Stimulated activated CD4-positive, alpha-beta T cell treated with anti-CD3 and anti-CD28 coated beads, Interleukin-1b, Interleukin-23, amount 100 ng/mL, for 4 hours (primary cell): Measurements from ENCODE around the gene DNAJB6.

Experiments used
- DNase-seq, 2 donors: peaks; one replicate each; pipeline ENCODE4 v3.0.0-alpha.2; 2020; ENCODE audit warnings: low read depth in 2 of 2

The DNAJB6 gene

DNA sequence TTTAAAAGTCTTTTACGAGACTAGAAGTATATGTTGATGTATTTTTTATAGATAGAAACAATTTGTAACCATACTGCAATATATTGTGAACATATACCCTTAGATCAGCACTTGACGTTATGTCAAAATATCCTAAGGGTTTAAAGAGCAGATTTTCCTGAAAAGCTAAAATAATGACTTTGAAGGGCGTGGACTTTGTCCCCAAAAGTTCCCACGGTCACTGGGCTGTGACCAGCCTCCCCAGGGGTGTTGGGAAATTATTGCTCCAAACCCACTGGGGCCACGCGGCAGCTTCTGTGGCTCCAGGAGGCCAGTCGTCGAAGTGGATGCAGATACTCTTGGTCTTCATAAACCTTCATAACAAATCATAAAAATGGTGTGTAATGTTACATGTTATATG is 29.9 kb downstream of the DNAJB6 start:
- no peak for DNase-seq

DNA sequence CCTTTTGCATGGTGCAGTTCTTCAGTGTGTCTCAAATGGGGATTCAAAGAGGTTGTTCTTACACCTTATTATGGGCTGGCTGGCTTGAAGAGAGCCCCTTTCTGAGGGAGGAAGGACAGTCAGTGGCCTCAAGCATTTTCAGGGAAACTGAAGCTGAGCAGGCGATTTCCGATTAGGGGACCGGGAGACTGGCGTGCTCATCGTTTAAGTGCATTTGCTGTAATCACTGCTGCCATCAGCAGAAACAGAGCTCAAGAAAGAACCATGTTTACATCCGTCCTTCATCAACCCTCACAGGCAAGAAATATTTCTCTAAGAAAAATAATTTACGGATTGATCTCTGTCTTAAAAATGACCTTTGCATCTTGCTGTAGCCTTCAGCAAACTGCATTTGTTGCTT is 32.2 kb downstream of the DNAJB6 start:
- DNase-seq: no peak

DNA sequence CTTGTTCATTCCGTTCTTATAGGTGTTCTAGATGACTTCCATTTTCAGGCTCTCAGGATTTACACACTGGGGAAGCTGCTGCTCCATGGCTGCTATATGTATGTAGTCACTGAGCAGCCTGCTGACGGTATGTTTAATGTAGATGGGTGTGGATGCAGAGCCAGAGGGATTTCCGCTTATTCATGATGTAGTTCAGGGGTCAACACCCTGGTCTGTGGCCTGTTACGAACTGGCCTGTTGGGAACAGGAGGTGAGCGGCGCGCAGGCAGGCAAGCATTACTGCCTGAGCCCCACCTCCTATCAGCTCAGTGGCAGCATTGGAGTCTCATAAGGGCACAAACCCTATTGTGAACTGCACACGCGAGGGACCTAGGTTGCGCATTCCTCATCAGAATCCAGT is 33.9 kb downstream of the DNAJB6 start:
- DNase-seq: no peak

DNA sequence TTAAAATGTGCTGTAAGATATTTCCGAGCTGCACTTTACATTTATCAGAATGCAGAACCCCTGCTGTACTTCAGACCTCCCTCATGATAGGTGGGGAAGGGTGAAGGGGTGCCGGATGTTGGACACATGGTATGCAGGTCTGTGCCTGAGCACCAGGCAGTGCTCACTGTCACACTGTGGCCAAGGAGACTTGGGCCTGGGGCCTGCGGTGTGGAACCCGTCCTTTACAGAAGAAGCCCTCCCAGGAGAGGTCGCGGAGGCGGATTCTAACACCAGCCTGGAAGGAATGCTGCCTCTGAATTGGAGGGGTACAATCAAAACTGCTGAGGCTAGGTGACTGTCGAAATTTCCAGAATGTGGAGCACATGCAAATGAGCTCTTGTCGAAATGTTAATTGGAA is 34.5 kb downstream of the DNAJB6 start:
- DNase-seq: no peak

DNA sequence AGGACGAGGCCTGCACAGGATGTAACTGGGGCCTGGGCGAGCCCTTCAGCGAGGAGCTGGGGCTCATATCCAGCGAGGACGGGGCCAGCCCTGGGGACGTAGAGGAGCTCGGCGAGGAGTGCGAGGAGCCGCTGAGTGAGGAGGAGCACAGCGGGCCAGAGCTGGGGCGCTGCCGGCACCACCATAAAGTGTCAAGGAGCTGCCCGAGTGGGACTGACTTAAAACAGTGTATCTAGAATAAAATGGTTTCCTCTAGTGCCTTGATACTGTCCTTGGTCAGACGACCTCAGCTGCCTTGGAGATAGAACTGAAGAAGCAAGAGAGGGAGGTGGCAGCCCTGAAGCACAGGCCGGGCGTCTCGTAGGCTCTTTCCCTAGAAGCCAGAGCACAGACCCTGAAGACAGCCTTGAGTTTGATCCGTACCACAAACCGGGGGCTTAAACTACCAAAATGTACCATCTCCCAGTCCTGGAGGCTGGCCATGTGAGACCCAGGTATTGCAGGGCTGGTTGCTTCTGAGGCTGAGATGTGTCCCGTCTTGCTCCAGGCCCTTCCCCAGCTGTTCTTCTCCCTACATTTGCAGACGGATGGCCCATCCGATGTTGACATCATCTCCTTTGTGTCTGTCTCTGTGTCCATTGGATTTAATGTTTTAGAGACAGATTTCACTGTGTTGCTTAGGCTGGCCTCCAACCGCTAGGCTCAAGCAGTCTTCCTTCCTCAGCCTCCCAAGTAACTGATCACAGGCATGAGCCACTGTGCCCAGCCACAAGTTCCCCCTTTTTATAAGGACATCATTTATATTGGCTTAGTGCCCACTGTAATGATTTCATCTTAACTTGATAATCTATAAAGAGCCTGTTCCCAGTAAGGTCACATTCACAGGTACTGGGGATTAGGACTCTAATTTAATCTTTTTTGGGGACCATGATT is 35.8 kb downstream of the DNAJB6 start:
- DNase-seq: no peak

DNA sequence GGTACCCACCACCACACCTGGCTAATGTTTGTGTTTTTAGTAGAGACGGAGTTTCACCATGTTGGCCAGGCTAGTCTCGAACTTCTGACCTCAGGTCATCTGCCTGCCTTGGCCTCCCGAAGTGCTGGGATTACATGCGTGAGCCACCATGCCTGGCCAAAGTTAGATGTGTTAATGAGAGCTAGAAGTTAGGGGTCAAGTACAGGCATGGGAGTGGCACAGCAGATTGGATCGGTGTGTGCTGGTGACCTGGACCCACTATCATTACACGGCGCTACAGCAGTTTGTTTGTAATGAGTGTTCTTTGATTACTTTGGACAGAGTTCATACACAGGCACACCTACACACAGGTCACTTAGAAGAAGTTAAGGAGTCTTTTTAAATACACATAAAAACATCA is 36.7 kb downstream of the DNAJB6 start:
- DNase-seq: no peak

DNA sequence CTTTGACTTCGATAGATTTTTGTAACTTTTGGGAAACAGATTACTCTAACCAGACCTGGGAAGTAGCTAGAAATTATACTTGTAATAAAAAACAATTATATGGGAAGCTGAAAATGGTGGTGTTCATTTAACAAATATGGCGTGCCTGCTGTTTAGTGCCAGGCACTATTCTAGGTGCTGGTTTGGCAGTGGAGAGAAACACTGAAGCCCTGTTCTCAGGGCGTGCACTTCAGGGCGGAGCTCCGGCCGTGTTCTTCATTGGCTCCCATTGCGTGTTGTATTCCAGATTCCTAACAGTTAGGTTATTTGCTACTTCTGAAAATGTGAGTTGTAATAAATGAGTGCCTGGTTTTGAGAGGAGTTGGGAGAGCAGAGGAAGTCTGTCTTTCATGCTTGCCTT is 38.6 kb downstream of the DNAJB6 start:
- DNase-seq: no peak

DNA sequence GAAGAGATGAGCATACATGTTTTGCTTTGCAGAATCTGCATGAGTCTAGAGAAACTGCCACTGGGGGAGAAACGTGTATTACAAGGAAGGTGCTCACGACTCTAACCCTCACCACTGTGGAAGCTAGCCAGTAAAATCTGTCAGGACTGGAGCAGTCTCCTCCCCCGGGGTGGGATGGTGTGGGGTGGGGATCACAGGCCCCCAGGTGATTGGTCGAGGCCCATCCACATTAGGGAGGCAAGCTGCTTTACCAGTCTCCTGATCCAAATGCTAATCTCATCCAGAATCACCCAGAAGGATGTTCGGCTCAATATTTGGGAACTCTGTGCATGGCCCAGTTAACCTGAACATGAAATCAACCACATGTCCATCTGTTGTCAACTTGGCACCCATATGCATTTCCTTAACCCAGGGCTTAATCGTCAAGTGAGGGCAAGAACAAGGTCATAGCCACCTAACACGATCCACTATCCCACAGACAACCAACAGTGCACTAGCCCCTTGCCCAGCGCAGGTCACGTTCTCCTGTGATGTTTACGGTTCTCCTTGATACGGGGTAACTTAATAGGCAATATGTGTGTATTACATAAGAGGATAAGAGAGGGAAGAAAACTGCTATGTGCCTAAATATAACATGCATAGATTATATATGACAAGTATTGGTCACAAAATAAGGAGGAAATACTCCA is 40.8 kb downstream of the DNAJB6 start:
- no peak for DNase-seq

DNA sequence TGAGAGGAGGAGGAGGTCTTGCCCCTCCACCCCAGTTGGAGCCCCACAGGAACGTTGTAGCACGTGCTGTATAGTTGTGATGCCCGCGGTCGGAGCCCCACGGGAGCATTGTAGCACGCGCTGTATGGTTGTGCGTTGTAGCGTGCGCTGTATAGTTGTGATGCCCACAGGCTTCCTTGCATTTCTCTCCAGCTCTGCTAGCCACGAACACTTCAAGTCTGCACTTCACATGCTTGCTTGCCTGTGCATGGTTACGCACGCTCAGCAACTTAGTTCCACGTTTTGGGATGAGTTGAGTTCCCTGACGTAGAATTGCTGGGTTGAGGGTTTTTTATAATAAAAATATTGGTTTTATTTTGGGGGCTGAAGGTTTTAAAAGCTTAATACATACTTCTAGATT is 41.6 kb downstream of the DNAJB6 start:
- no peak for DNase-seq

DNA sequence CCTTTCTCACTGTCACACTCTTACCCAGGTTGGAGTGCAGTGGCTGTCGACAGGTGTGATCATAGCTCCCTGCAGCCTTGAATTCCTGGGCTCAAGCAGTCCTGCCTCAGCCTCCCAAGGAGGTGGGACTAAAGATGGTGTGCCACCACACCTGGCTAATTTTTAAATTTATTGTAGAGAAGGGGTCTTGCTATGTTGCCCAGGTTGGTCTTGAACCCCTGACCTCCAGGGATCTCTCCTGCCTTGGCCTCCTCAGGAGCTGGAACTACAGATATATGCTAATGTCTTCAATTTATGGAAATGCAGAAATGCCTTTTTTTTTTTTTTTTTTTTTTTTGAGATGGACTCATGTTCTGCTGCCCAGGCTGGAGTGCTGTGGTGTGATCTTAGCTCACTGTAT is 42.7 kb downstream of the DNAJB6 start:
- no peak for DNase-seq

DNA sequence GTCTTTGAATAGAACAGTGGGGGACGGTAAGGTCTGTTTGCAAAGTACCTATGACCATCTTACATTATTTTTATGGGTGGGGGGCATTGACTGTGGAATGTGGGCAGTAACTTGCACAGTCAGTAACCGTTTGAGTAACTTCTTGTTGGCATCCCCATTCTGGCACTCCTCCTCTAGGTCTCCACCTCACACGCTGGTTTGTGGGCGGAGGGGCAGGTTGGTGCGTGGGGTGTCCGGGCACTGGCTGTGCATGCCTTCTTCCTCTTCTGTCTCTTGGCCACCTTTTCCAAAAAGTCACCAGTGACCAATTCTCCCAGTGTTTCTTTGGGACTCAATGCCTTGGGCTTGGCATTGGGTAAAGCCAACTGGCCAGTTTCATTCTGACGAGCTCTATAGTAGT is 43.6 kb downstream of the DNAJB6 start:
- DNase-seq: no peak

DNA sequence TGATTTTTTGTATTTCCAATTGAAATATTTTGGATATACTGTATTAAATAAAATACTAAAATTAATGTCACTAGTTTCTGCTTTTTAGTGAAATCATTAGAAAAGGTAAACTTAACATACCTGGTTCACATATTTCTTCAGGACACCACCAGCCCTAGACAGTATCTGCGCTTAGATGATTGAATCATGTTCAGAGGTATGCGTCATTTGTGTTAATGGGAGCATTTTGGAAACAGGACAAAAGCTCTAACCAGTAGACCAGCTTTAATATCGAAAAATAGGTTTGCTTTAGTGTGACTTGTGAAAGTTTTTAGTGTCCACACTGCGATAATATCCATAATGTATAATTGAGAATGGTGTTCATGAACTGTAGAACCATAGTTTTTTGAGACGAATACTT is 47.1 kb downstream of the DNAJB6 start:
- DNase-seq: no peak

DNA sequence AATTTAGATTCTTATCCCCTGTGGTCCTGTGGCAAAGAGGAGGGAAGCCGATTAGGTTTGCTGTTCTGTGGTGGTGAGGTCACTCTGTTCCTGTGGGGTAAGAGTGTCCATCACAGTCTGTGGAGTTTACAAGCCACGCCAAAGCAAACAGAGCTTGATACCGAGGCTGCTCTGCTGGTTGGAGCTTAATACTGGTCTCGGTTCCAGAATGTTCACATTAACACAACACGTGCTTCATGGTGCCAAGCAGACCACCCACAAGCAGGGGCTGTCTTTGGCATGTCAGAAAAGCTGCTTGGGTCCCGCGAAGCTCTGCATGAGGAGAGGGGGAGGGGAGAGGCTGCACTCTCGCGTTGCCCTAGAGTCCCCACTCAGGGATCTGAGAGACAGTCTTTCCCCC is 47.5 kb downstream of the DNAJB6 start:
- no peak for DNase-seq

DNA sequence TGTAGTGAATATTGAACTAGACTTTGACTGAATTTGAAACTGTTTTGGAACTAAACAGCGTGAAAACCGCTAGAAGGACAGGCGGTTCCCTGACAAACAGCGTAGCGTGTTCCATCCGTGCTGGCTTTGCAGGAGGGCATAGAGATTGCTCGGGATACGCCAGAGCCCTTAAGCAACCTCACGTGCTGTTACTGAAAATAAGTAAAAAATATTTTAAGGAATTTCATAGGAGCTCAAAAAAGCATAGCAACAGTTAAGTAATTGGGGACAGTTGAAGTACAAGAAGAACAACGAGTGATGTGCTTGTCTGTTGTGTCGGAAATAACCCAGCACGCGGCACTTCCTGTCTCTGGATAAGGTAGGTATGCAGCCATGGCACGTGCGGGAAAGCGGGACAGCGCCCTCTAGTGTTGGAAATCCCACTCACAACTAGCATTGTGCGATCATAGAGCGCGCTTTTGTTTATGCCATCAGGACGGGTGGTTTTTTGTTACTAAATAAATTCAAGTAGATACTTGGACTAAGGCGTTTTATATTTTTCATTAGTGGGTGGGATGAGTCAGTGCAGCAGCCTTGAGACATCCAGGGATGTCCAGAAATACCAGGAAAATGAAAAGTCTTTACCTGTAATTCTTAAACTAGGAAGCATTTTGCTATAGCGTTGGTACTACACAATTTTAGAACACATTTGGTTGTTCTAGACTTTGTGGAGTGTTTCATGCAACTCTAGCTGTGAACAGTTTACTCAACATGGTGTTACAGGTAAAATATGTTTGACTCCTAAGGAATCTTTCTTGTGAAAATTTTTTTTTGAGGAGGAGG is 50.4 kb downstream of the DNAJB6 start:
- peak; percentile 69 to 84 for DNase-seq

DNA sequence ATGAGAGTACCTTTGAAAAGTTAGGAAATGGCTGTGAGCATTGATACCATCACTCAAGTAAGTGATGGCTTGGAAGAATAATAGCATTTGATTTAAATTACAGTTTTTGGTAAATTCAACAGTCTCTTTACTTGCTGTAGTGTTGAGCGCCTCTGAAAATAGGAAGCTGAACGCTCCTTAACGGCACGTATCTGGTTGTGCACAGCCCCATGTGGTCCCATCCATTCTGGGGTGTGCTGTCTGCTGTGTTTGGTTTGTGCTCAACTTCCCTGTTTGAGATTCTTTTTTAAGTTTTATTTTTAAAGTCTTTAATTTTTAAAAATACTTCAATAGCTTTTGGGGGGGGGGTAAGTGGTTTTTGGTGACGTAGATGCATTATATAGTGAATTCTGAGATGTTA is 51.5 kb downstream of the DNAJB6 start:
- no peak for DNase-seq

DNA sequence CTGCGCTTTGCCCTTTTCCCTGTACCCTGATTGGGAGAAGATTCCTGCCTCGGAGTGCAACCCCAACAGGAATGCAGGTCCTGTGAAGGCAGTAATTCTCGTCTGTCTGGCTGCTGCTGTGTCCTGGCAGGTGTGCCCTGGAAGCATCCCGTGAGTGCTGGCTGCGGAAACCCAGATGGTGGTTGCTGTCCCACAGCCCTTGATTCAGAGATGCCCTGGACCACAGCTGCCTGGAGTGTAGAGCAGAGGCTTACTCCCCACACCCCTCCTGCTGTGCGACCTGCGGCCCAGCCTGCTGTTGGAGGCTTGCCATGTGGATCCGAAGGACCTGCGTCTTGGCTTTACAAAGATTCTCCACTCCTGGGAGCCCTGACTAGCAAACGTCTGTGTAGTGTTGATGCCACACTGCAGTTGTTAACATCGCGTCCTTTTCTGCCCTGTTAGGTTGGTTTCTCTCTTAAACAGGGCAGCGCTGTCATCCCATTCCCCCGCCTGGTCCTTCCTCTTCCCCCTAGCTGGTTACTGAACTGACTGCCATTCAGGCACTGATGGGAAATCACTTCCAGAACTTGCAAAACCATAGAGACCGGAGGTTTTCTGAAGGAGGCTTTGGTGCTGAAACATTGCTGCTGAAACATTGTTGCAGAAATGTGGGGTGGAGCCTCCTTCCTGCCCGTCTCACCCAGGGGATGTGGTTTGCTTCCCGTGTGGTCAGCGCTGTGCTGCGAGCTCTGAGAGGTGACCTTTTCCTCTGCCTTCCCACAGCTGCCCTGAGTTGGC is 53.3 kb downstream of the DNAJB6 start:
- no peak for DNase-seq

DNA sequence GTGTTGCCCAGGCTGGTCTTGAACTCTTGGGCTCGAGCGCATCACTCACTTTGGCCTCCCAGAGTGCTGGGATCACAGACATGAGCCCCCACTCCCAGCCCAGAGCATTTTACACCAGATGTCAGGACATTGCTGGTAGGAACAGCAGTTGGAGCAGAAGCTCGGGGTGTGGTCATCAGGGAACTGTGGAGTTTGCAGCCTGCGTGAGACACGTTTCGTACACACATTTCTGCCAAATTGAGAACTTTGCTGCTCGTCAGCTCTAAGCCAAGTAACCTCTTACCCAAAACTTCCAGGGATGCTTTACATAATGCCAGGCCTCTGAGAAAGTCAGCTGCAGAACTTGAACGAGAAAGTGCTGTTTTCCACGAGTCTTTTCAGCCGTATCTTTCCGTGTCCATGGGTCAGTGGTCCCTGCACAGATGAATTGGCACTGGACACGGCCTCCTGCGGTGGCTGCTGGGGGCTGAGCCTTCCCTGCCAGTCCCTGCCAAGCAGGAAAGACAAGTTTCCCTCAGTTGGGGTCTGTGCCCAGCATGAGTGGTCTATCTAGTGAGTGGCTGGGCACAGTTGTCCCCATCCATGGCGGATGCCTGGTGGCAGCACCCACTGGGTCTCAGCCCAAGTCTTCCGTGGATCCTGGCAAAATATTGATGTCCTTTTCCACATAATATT is 54.4 kb downstream of the DNAJB6 start:
- DNase-seq: no peak

DNA sequence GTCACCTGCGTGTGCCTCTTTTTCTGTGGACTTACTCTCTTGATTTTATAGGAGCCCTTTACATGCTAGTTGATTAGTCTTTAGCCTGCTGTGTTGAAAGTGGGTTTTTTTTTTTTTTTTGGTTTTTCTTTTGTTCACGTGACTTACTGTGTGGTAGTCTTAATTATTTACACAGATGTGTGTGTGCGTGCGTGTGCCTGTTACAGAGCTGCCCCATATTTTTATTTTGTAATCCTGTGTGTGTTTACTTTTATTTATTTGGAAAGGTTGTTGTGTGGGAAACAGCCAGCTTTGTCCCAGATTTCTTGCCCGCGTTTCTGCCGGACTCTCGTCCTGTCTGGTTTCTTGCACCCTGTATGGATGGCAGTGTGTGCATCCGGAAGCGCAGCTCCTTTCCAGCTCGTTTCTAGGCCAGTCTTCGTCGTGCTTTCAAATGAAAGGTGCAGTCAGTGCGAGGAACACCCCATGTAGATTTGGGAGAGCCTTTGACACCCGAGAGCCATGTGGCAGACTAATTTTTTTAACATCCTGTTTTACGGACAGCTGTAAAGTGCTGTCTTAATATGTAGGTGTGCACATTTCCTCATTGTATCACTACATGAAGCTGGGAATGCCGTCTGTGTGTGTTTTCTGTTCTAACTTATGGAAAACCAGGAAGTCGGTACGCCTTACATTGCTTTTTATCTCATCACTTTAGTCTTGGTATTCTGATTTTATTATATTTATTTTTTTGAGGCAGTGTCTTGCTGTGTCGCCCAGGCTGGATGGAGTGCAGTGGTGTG is 55.6 kb downstream of the DNAJB6 start:
- DNase-seq: no peak

DNA sequence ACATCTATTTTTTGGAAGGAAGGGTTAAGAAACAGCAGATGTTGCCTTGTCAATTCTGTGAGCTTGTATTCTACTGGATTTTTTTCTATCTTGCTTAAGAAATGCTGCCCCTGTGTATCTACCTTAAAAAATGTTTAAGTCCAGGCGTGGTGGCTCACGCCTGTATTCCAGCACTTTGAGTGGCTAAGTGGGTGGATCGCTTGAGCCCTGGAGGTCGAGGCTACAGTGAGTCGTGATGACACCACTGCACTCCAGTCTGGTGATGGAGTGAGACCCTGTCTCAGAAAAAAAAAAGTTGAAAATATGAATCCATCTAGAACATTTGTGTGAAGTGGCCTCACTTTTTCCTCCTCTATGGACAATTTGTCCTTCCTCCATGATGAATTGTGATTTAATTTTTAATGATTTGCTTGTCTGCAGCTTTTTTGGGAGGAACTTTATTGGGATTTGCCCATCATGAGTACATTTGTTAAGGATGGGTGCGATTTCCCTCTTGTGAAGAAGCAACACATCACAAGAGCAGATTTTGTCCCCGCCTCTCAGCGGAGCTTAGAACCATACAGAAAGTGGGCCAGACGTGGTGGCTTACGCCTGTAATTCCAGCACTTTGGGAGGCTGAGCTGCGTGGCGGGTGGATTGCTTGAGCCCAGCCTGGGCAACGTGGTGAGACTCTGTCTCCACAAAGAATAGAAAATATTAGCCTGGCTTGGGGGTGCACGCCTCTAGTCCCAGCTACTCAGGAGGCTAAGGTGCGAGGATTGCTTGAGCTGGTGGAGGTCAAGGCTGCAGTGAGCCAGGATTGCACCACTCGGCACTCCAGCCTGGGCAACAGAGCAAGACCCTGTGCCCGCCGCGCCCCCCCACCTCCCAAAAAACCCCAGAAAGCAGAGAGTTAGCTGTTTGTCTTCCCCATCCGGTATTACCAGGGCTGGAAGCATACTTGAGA is 57.7 kb downstream of the DNAJB6 start:
- no peak for DNase-seq
